Measurements from ENCODE around the gene CNTRL. TPM values are rescaled to one million over a fixed set of nuclear protein-coding genes. Genes with fewer than 3 reads are reported as not detected.
"Not testable (repeated sequence)": the region's sequence is repeated elsewhere in the genome, so short reads cannot be mapped to it uniquely, and the experiment has no call there.

CNTRL gene
- total and polyA plus RNA-seq, 10 donors = 15.8 to 63.0 (median 48.9) TPM

GRCh38 chr9:121121582-121122087, 46.9 kb downstream of the CNTRL start:
- TF ChIP-seq POLR2A (IDR thresholded peaks at IDR 0.05) (peak in 1 of 3 donors; percentile 38), CTCF (IDR thresholded peaks at IDR 0.05 in 8 of 11, conservative IDR thresholded peaks at IDR 0.05 in 3 of 11) (peak in 10 of 11 experiments; percentile 31 to 81 (median 58)), POLR2AphosphoS5 (IDR thresholded peaks at IDR 0.05) (peak; percentile 91 to 93 (median 91))
- no peaks in the 10 kb centered on the region for H3K27me3 ChIP-seq (replicated peaks in 1 of 7)
- peaks cover 0 to 48% (median 12%) of the 10 kb centered on the region in 6 donors for H3K36me3 ChIP-seq
- peak; percentile 99 for DNase-seq
- peak overlapping the region; percentile 69 to 87 (median 84) for H3K27ac ChIP-seq
- H3K4me3 ChIP-seq = peak overlapping the region; percentile 28 to 65 (median 38)
- no peaks in the 10 kb centered on the region for H3K9me3 ChIP-seq
- peaks cover 9 to 66% (median 36%) of the 10 kb centered on the region in 6 donors for H3K4me1 ChIP-seq
- 0 to 1% (median 0%) methylated on average over 17 of the region's 17 CpGs for WGBS, 5 donors
- intact Hi-C loops (cut with DNase I; ENCODE audit: low total_unique reads) = no loop called here

GRCh38 chr9:121122246-121123032, 47.7 kb downstream of the CNTRL start:
- Histone ChIP-seq H3K9me3 (no peaks in the 10 kb centered on the region), H3K36me3 (peaks cover 0 to 53% (median 17%) of the 10 kb centered on the region in 6 donors), H3K4me3 (peak overlapping the region; percentile 28 to 65 (median 38)), H3K27ac (peak overlapping the region; percentile 69 to 87 (median 84)), H3K4me1 (peaks cover 9 to 66% (median 36%) of the 10 kb centered on the region in 6 donors), H3K27me3 (replicated peaks in 1 of 7) (no peaks in the 10 kb centered on the region)
- intact Hi-C loops (cut with DNase I; ENCODE audit: low total_unique reads) = no loop called here
- TF ChIP-seq CTCF (IDR thresholded peaks at IDR 0.05 in 8 of 11, conservative IDR thresholded peaks at IDR 0.05 in 3 of 11) (no peak), POLR2A (IDR thresholded peaks at IDR 0.05) (no peak), POLR2AphosphoS5 (IDR thresholded peaks at IDR 0.05) (no peak)
- no peak for DNase-seq
- WGBS, 5 donors = 25 to 36% (median 34%) methylated on average over 5 of the region's 5 CpGs

- peaks cover 9 to 66% (median 36%) of the 10 kb centered on the region in 6 donors for H3K4me1 ChIP-seq
- H3K27ac ChIP-seq = no peak overlapping the region
- TF ChIP-seq CTCF (IDR thresholded peaks at IDR 0.05 in 8 of 11, conservative IDR thresholded peaks at IDR 0.05 in 3 of 11) = no peak
- no peaks in the 10 kb centered on the region for H3K27me3 ChIP-seq (replicated peaks in 1 of 7)
- no peak overlapping the region for H3K4me3 ChIP-seq
- peaks cover 0 to 52% (median 18%) of the 10 kb centered on the region in 6 donors for H3K36me3 ChIP-seq
- intact Hi-C loops (cut with DNase I; ENCODE audit: low total_unique reads) = no loop called here
- WGBS, 5 donors = 82 to 88% (median 87%) methylated on average over 5 of the region's 5 CpGs
- no peaks in the 10 kb centered on the region for H3K9me3 ChIP-seq
- DNase-seq = no peak
Measured at GRCh38 chr9:121123816-121124535, 49.2 kb downstream of the CNTRL start.

- Histone ChIP-seq H3K4me1 (peaks cover 9 to 63% (median 30%) of the 10 kb centered on the region in 6 donors), H3K36me3 (peaks cover 0 to 44% (median 18%) of the 10 kb centered on the region in 6 donors), H3K27me3 (replicated peaks in 1 of 7) (no peaks in the 10 kb centered on the region), H3K9me3 (no peaks in the 10 kb centered on the region), H3K4me3 (no peak overlapping the region), H3K27ac (no peak overlapping the region)
- intact Hi-C loops (cut with DNase I; ENCODE audit: low total_unique reads) = no loop called here
- TF ChIP-seq CTCF (IDR thresholded peaks at IDR 0.05 in 8 of 11, conservative IDR thresholded peaks at IDR 0.05 in 3 of 11) (no peak), POLR2A (IDR thresholded peaks at IDR 0.05) (no peak), POLR2AphosphoS5 (IDR thresholded peaks at IDR 0.05) (no peak)
- DNase-seq = no peak
- WGBS, 5 donors = 37 to 70% (median 52%) methylated on average over 3 of the region's 3 CpGs
Measured at GRCh38 chr9:121125590-121125989, 50.8 kb downstream of the CNTRL start.

GRCh38 chr9:121129384-121129783, 54.6 kb downstream of the CNTRL start:
- H3K27me3 ChIP-seq (replicated peaks in 1 of 7); intact Hi-C loops (cut with DNase I; ENCODE audit: low total_unique reads); H3K27ac ChIP-seq; DNase-seq; H3K4me3 ChIP-seq; H3K9me3 ChIP-seq: not testable (repeated sequence)
- Histone ChIP-seq H3K4me1 (peaks cover 0 to 50% (median 15%) of the 10 kb centered on the region in 6 donors), H3K36me3 (peaks cover 0 to 62% (median 19%) of the 10 kb centered on the region in 6 donors)
- WGBS, 5 donors = 59 to 69% (median 62%) methylated on average over 3 of the region's 3 CpGs
